ENCODE data around the gene FXYD1. TPM values are rescaled to one million over a fixed set of nuclear protein-coding genes. Genes with fewer than 3 reads are reported as not detected.
A peak's percentile ranks its signal among the peaks of the same experiment; 100 is the strongest.
"Not testable (repeated sequence)": the region's sequence is repeated elsewhere in the genome, so short reads cannot be mapped to it uniquely, and the experiment has no call there.

FXYD1 gene
- total RNA-seq, 1 donor from 2014 or later, result not detected

DNA sequence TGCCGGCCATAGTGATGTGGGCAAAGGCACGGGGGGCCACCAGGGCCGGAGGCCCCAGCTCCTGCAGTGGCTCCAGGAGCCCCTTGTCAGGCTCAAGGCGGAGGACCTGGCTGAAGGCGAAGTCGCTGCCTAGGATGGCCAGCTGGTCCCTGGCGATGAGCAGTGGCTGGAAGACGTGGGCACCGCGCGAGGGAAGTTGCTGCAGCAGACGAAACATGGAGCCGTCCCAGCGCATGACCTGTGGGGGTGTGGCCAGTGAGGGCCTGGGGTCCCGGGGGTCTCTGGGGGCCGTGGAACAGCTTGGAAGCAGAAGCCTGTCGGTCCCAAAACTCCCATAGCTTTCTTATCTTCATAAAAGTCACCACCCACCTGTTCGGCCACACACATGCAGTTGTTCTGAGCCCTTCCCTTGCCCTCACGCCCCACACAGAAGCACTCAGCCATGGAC, 13.3 kb upstream of the FXYD1 start:
- DNase-seq (ENCODE audit: low read depth in 2 of 2), result no peak

DNA sequence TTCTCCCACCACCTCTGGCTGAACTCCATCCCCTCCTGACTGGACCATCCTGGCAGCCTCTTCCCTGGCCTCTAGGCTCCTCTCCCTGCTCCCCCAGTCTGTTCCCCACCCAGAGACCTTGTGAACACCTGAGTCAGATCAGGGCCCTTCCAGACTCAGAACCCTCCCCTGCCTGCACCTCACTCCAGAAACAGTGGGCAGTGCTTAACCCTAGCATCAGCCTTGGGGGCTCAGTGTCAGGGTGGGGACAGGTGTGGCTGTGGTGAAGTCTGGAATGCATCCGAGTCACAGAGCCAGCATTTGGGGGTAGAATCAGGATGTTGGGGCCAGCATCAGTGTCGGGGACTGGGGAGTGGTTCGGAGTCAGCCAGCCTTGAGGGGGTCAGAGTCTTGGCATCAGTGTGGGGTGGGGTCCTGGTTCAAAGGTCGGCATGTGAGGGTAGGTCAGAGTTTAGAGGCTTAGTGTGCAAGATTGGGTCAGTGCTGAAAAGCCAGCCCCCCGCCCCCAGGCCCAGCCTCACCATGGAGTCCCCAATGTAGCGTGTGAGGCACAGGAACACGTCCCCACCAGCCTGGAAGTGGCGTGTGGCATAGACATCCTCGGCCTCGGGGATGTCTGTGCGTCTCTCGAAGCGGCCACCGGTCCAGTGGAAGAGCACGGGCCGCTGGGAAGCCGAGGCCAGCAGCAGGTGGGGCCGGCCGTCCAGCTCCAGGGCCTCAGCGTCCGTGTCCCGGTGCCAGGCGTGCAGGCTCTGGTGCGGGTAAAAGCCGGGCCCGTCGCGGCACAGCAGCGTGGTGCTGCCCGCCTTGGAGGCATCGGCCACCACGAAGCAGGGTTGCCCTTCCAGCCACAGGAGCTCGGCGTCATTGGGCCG, 12.6 kb upstream of the FXYD1 start:
- DNase-seq (ENCODE audit: low read depth in 2 of 2), result no peak

DNA sequence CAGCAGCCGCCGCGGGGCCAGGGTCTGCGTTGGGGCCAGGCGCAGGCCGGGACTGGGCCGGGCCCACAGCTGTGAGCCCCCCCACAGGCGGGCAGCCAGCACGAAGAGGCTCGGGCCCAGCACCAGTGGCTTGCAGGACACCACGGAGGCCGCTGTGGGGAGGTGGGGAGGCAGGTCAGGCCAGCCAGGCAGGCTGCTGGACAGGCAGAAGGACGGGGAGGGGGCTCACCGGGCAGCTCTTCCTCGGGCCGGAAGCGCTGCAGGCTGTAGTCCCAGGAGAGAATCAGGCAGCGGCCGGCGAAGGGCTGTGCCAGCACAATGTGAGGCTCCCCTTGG, 12.0 kb upstream of the FXYD1 start:
- DNase-seq (ENCODE audit: low read depth in 2 of 2), result no peak

DNA sequence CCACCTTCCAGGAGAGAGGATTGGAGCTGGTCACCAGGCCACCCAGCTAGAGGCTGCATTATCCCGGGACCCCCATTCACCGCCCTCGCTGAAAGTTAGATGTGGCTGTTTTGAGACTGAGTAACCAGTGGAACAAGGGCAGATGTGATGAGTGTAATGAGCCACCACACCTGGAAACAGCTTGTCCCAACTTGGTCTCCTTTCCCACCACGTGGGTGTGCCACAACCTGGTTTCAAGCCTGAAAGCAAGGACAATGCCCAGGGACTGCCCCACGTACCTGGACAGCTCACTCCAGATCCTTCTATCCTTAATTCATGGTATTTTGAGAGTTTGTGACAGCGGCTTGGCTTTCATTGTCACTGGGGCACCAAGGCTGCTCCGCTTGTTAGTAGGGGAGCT, 10.8 kb upstream of the FXYD1 start:
- no peak for DNase-seq (ENCODE audit: low read depth in 2 of 2)

GRCh38 chr19:35128398-35129057, 10.1 kb upstream of the FXYD1 start:
- no peak for DNase-seq (ENCODE audit: low read depth in 2 of 2)

- DNase-seq (ENCODE audit: low read depth in 2 of 2), result not testable (repeated sequence)
Observed at GRCh38 chr19:35129724-35130274, 8.8 kb upstream of the FXYD1 start.

DNA sequence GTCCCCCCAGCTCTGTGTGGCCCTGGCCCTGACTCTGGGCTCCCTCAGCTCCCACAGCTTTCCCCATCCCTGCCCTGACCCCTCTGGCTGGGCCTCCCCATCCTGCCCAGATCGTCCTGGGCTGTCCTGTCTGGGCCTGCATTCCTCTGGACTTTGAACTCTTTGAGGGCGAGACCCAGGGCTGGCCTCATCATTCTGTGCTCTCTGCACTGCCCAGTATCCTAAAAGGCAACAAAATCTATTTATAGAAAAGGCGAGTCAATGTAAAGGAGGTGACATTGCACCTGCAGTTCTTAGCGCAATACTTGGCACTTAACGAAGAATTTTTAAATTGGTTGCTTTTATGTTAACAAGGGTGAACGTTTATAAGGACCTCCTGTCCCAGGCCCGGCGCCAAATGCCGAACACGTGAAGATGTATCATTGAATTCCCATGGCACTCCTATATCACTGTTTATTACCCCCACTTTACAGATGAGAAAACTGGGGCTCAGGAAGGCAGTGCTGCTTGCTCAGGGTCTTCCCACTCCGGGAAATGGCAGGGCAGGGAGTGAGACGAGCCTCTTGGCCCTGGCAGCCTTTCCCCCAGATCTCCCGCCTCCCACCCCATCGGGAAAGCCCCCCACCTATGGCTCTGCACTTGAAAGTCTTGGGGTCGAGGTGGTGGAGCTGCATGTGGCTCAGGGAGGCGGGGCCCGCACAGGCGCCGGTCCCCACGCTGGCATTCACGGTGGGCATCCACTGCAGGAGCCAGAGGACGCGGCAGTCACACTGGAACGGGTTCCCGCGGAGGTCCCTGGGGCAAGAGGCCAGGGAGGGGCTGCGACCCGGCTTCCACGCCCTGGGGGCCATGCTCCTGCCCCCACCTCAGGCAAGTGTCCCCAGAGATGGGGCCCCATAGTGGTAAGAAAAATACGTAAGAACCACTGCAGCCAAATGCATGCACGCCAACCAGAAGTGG, 7.6 kb upstream of the FXYD1 start:
- no peak for DNase-seq (ENCODE audit: low read depth in 2 of 2)

DNA sequence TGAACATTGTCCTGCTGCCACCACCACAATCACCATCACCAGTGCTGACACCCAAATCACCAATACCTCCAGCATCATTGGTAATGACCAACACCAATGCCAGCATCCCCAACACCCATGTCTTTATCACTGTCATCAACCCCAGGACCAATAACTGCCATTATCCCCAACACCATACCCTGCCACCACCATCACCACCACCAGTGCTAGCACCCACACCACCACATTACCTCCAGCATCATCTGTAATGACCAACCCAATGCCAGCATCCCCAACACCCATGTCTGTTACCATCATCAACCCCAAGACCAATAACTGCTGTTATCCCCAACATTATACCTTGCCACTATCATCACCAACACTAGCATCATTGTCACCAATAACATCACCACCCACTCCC, 6.4 kb upstream of the FXYD1 start:
- DNase-seq (ENCODE audit: low read depth in 2 of 2), result no peak

DNA sequence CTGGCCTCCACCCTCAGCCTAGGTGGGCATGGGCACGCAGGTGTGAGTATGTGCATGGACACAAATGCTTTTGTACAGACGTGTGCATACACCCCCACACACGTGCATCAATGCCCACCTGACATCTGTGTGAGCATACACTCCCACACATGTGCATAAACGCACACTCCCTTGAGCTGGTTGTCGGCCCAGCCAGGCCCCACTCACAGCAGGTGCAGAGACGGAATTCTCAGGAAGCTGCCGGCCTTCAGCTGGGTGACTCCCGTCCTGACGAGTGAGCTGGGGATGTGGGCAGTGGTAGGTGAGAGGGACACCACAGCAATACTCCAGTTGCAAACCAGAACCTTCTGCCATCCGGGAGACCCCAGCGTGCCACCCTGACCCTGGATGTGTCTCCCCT, 4.8 kb upstream of the FXYD1 start:
- no peak for DNase-seq (ENCODE audit: low read depth in 2 of 2)

DNA sequence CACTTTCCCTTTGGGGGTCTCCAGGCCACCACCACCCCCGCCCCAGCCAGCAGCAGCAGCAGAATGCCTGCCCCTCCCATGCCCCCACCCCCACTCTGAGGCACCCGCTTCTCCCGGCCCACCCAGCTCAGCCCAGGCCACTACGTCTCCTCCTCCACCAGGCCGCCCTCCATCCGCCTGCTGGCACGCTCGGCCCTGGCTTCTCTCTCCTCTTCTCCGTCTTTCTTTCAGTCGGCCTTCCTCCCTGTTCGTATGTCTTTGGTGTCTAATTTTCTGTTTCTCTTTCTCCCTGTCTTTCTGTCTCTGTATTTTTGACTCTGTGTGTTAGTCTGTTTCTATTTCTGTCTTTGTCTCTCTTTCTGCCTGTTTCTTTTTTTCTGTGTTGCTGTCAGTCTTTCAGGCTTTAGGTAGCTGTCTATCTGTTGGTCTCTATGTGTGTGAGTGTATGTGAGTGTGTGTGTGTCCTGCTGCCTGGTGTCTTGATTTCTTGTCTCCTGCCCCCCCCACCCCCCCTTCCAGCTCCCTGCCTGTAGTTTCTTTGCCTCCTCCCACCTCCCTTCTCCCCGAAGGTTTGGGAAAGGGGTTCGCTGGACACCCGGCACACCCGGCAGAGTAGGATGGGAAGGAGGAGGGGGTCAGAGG, 3.9 kb upstream of the FXYD1 start, which contains the start of gene LGI4:
LGI4 (minus strand) TSS at position 459 of the 642 bp plus-strand sequence; CDS start at position 80, 379 bp downstream.
- no peak for DNase-seq (ENCODE audit: low read depth in 2 of 2)

DNA sequence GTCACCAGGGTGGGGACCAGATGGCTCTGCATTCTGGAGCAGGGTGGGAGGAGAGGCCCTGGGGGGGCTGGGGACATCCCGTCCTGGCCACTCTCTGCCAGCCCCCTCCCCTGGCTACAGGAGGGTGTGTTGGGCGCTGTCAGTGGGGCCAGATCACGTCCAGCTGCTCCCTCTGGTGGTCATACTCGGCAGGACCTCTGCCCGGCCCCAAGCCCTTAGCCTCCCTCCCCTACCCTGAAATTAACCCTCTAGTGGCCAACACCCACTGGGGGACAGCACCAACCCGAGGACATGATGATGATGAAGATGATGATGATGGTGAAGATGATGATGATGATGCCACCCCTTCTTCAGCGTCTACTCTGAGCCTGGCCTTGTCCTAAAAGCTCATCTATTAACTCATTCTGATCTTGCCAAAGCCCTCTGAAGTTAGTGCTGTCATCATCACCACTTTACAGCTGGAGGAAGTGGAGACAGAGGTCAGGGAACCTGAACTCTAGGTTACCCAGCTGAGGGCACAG, 3.2 kb upstream of the FXYD1 start:
- DNase-seq (ENCODE audit: low read depth in 2 of 2), result peak; percentile 61 to 80

DNA sequence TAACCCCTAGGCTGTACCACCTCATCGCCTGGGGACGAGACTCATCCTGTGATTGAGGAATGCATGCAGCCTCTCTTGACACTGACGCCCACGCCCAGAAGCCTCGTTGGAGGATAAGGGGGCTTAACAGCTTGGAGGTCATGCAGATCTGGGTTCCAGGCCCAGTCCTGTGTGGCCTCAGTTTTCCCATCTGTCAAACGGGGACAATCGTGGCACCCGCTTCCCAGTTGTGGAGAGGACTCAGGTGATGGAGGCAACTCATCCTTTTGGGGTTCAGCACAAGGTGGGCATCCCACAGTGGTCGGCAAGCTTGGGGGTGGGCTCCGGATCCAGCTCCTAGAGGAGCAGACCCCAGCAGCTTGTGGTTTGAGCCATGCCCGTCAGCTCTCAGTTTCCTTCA, 2.4 kb upstream of the FXYD1 start:
- no peak for DNase-seq (ENCODE audit: low read depth in 2 of 2)

DNA sequence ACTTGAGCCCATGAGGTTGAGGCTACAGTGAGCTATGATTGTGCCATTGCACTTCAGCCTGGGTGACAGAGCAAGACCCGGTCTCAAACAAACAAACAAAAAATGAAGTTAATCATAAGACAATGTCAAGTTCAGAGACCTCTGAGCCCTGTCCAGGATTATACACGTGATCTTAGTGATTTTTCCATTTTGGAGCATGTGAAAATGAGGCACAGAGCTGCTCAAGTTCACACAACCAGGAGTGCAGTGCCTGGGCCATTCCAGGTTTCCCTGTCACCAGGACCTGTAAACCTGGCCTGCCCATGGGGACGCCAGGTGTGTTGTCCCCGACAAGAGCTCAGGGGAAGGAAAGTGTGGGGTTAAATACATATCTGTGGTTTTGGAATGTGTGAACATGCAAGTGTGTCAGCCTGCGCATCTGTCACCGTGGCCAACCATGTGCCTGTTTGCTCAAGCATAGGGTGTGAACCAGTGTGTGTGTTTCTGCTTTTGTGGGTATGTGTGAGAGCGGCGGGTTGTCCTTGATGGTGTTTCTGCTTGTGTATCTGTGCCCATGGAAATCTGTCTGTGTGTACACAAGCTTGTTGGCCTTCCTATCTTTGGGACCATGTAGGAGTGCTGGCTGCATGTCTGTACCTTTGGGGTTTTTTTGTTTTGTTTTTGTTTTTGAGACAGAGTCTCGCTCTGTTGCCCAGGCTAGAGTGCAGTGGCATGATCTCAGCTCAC, 1.5 kb upstream of the FXYD1 start:
- no peak for DNase-seq (ENCODE audit: low read depth in 2 of 2)

DNA sequence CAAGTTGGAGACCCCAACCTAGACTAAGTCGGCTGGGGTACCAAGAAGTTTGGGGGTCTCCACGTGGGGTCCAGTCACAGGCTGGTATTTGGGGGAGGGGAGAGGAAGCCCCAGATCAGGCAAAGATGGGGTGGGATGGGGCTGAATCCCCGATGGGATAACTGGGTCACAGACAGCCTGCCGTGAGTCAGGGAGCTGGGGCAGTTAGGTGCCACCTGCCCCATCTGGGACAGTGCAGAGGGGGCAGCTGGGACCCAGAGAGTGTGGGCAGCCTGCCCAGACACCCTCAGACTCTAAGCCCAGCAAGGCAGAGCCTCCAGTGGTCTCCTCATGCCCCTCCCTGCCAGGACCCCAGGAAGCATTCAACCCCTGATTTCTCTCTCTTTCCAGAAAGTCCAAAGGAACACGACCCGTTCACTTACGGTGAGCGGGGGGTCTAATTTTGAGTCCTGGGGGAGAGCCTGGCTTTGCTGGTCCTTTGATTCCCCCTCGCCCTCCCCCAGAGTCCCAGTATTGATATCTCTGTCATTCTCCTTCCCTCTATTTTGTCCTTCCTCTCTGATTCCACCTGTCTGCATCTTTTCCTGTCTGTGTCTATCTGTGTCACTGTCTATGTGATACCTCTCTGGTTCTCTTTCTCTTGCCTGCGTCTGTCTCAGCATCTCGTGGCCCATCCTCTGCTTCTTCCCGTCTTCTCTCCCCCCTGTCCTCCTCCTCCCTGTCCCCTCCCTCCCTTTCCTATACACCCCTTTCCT, 1.8 kb downstream of the FXYD1 start:
- DNase-seq (ENCODE audit: low read depth in 2 of 2), result no peak

- DNase-seq (ENCODE audit: low read depth in 2 of 2), result peak; percentile 90 to 93
Observed at GRCh38 chr19:35140962-35141836, 2.6 kb downstream of the FXYD1 start.

- DNase-seq (ENCODE audit: low read depth in 2 of 2), result peak in 1 of 2 donors; percentile 13
Observed at GRCh38 chr19:35141837-35142605, 3.4 kb downstream of the FXYD1 start.

- DNase-seq (ENCODE audit: low read depth in 2 of 2), result peak; percentile 50 to 65
Observed at GRCh38 chr19:35142606-35143230, 4.1 kb downstream of the FXYD1 start.

All from lung microvascular endothelial cell (primary cell).